HCT116 (cell line): ENCODE measurements around the gene SH2B3. TPM values are rescaled to one million over a fixed set of nuclear protein-coding genes. Genes with fewer than 3 reads are reported as not detected.

ENCODE experiments used
- ATAC-seq: fragments of 200-7000 bp; cut with Tn5 transposase; 2 replicates; pipeline ENCODE4 v1.9.1; 2020; ENCODE audit warnings: mild to moderate bottlenecking, moderate library complexity
- BruUV-seq: library from RNA; stranded (reverse); fragments of 400-500 nt; replicated peaks from 2 replicates; lab custom pipeline; 2021; lab: Mats Ljungman, UMichigan
- CTCF ChIA-PET: fragments of 300-600 bp; sonication (Branson Sonifier 250); formaldehyde crosslinking; loops from one replicate; lab custom pipeline; 2021; ENCODE audit warnings: antibody characterized with exemption; lab: Charles Lee
- POLR2A ChIA-PET: fragments of 300-600, 350-600 bp; sonication (Branson Sonifier 250); formaldehyde crosslinking; loops from one replicate; lab custom pipeline; 2021; ENCODE audit warnings: antibody characterized with exemption; lab: Charles Lee
- RAD21 ChIA-PET, 2 experiments: fragments of 300-600 bp; sonication (Branson Sonifier 250); formaldehyde crosslinking; loops; one replicate each; lab custom pipeline; 2023; ENCODE audit warnings: low total read pairs in 2 of 2; ENCODE audit not compliant: uncharacterized antibody in 2 of 2, unreplicated experiment in 2 of 2, low non-redundant PET in 1 of 2; lab: Charles Lee
- DNase-seq: peaks from one replicate; pipeline ENCODE4 v3.0.0-alpha.2; 2010; ENCODE audit warnings: low read depth, low spot score
- H2AFZ ChIP-seq: fragments of 200-600 bp; shearing (Covaris generic), sonication (generic); 2 replicates; pipeline ENCODE4 v1.6.1; 2017; ENCODE audit warnings: low read depth, mixed run types, mixed read lengths, antibody characterized with exemption, low read length; ENCODE audit not compliant: poor library complexity, severe bottlenecking
- H3K27ac ChIP-seq: 2 replicates; pipeline ENCODE4 v1.5.1; 2012; ENCODE audit warnings: low read depth, low read length
- H3K27me3 ChIP-seq: fragments of 200-600 bp; sonication (generic); 2 replicates; pipeline ENCODE4 v1.6.1; 2016; ENCODE audit warnings: mixed run types, low read length, mixed read lengths; ENCODE audit not compliant: insufficient read depth
- H3K36me3 ChIP-seq, 2 experiments: fragments of 200-500 bp in 1 of 2; fragments of 200-600 bp in 1 of 2; sonication (Bioruptor generic) in 1 of 2; sonication (generic) in 1 of 2; 2 replicates each; pipeline versions ENCODE4 v1.5.1 to v1.6.1; 2014 to 2016; ENCODE audit warnings: low read length in 2 of 2, inconsistent platforms in 1 of 2, mixed read lengths in 1 of 2, mixed run types in 1 of 2; ENCODE audit not compliant: insufficient read depth in 2 of 2, control insufficient read depth in 1 of 2
- H3K4me1 ChIP-seq, 2 experiments: fragments of 200-600 bp in 1 of 2; sonication (generic) in 1 of 2; 2 replicates each; pipeline versions ENCODE4 v1.5.1 to v1.6.1; 2012 to 2017; ENCODE audit warnings: low read length in 2 of 2, inconsistent platforms in 1 of 2, mild to moderate bottlenecking in 1 of 2, mixed read lengths in 1 of 2, mixed run types in 1 of 2, moderate library complexity in 1 of 2; ENCODE audit not compliant: insufficient read depth in 2 of 2, control insufficient read depth in 1 of 2
- H3K4me2 ChIP-seq: fragments of 200-600 bp; sonication (generic); 2 replicates; pipeline ENCODE4 v1.6.1; 2017; ENCODE audit warnings: mixed run types, low read length, mixed read lengths
- H3K4me3 ChIP-seq, 2 experiments: fragments of 200-600 bp in 1 of 2; sonication (generic) in 1 of 2; replicated peaks in 1 of 2; 2 replicates each; pipeline ENCODE4 v1.5.1; 2011 to 2016; ENCODE audit warnings: low read length in 2 of 2, control low read depth in 1 of 2, low read depth in 1 of 2, mild to moderate bottlenecking in 1 of 2, mixed read lengths in 1 of 2, mixed run types in 1 of 2
- H3K79me2 ChIP-seq: fragments of 200-600 bp; sonication (generic); 2 replicates; pipeline ENCODE4 v1.6.1; 2017; ENCODE audit warnings: mild to moderate bottlenecking, mixed run types, low read length, moderate library complexity, mixed read lengths; ENCODE audit not compliant: insufficient read depth
- H3K9ac ChIP-seq: fragments of 200-600 bp; sonication (generic); 2 replicates; pipeline ENCODE4 v1.6.1; 2016; ENCODE audit warnings: low read length, mixed read lengths
- H3K9me2 ChIP-seq: fragments of 200-600 bp; sonication (generic), shearing (Covaris generic); 2 replicates; pipeline ENCODE4 v1.6.1; 2017; ENCODE audit warnings: mixed run types, mild to moderate bottlenecking, moderate library complexity; ENCODE audit not compliant: insufficient read depth
- H3K9me3 ChIP-seq, 2 experiments: fragments of 200-500 bp in 1 of 2; fragments of 200-600 bp in 1 of 2; sonication (Bioruptor generic) in 1 of 2; sonication (generic) in 1 of 2; 2 replicates each; pipeline ENCODE4 v1.6.1; 2014 to 2017; ENCODE audit warnings: low read length in 2 of 2, mixed read lengths in 2 of 2, inconsistent platforms in 1 of 2, low read depth in 1 of 2, mild to moderate bottlenecking in 1 of 2, mixed run types in 1 of 2, moderate library complexity in 1 of 2; ENCODE audit not compliant: control insufficient read depth in 1 of 2, insufficient read depth in 1 of 2
- H4K20me1 ChIP-seq: fragments of 200-600 bp; sonication (generic), shearing (Covaris generic); 2 replicates; pipeline ENCODE4 v1.6.1; 2017; ENCODE audit warnings: mixed run types, mild to moderate bottlenecking, moderate library complexity; ENCODE audit not compliant: insufficient read depth
- ATF3 ChIP-seq: IDR thresholded peaks from 2 replicates; pipeline ENCODE4 v1.6.1; 2012
- CBX3 ChIP-seq: IDR thresholded peaks from 2 replicates; pipeline ENCODE4 v1.6.1; 2012; ENCODE audit warnings: low read depth
- CEBPB ChIP-seq: IDR thresholded peaks from 2 replicates; pipeline ENCODE4 v1.6.1; 2012; ENCODE audit warnings: low read depth
- CTCF ChIP-seq, 3 experiments: fragments of 200-600 bp in 1 of 3; sonication (generic) in 1 of 3; IDR thresholded peaks in 2 of 3; conservative IDR thresholded peaks in 1 of 3; 2 replicates each; pipeline ENCODE4 v1.5.1; 2012 to 2017; ENCODE audit warnings: low read depth in 2 of 3, low read length in 2 of 3, antibody characterized with exemption in 1 of 3, borderline replicate concordance in 1 of 3, control low read depth in 1 of 3, mild to moderate bottlenecking in 1 of 3, mixed read lengths in 1 of 3, mixed run types in 1 of 3, moderate library complexity in 1 of 3; ENCODE audit not compliant: insufficient read depth in 1 of 3
- EGR1 ChIP-seq: IDR thresholded peaks from 2 replicates; pipeline ENCODE4 v1.6.1; 2012; ENCODE audit warnings: low read depth
- ELF1 ChIP-seq: IDR thresholded peaks from 2 replicates; pipeline ENCODE4 v1.6.1; 2012; ENCODE audit warnings: low read depth, borderline replicate concordance
- FOSL1 ChIP-seq: IDR thresholded peaks from 2 replicates; pipeline ENCODE4 v1.6.1; 2012; ENCODE audit warnings: low read depth
- JUND ChIP-seq: IDR thresholded peaks from 2 replicates; pipeline ENCODE4 v1.6.1; 2012
- MAX ChIP-seq: IDR thresholded peaks from 2 replicates; pipeline ENCODE4 v1.6.1; 2012
- POLR2A ChIP-seq: IDR thresholded peaks from 2 replicates; pipeline ENCODE4 v1.7.0; 2011; ENCODE audit warnings: borderline replicate concordance; ENCODE audit not compliant: insufficient read depth, insufficient read length; ENCODE audit errors: extremely low read depth
- POLR2AphosphoS5 ChIP-seq: IDR thresholded peaks from 2 replicates; pipeline ENCODE4 v1.6.1; 2011; ENCODE audit warnings: mild to moderate bottlenecking, low read depth, low read length, moderate library complexity
- RAD21 ChIP-seq: IDR thresholded peaks from 2 replicates; pipeline ENCODE4 v1.6.1; 2012; ENCODE audit warnings: low read depth, mild to moderate bottlenecking
- REST ChIP-seq: IDR thresholded peaks from 2 replicates; pipeline ENCODE4 v1.6.1; 2012; ENCODE audit warnings: low read depth
- SIN3A ChIP-seq: IDR thresholded peaks from 2 replicates; pipeline ENCODE4 v1.6.1; 2012; ENCODE audit warnings: low read depth
- SP1 ChIP-seq: IDR thresholded peaks from 2 replicates; pipeline ENCODE4 v1.6.1; 2012; ENCODE audit warnings: low read depth
- SRF ChIP-seq: IDR thresholded peaks from 2 replicates; pipeline ENCODE4 v1.6.1; 2012; ENCODE audit warnings: low read depth
- TCF7L2 ChIP-seq: IDR thresholded peaks from 2 replicates; pipeline ENCODE4 v1.7.0; 2011; ENCODE audit warnings: borderline replicate concordance, inconsistent platforms; ENCODE audit not compliant: insufficient read depth, insufficient read length; ENCODE audit errors: extremely low read depth
- YY1 ChIP-seq: IDR thresholded peaks from 2 replicates; pipeline ENCODE4 v1.6.1; 2011; ENCODE audit warnings: low read length, low read depth, moderate library complexity, mild to moderate bottlenecking; ENCODE audit not compliant: insufficient replicate concordance; ENCODE audit errors: extremely low read depth
- ZFX ChIP-seq: fragments of 450-650 bp; IDR thresholded peaks from 2 replicates; pipeline ENCODE4 v1.6.1; 2017
- ZNF274 ChIP-seq: fragments of 200-500 bp; sonication (Bioruptor generic); IDR thresholded peaks from 2 replicates; pipeline ENCODE4 v1.6.1; 2014; ENCODE audit warnings: mild to moderate bottlenecking, low read depth, low read length, inconsistent platforms
- intact Hi-C: fragments of 100-400 bp; cut with micrococcal nuclease; formaldehyde crosslinking; loops from 2 replicates; pipeline ENCODE4 v1.10.0; 2022
- total RNA-seq: library from RNA; stranded (reverse); gene quantifications from one replicate; pipeline ENCODE4 v1.2.1, GENCODE V29; 2021; ENCODE audit not compliant: unreplicated experiment

The SH2B3 gene
- total RNA-seq, 1 experiment from 2014 or later, result 17.3 TPM

- ATAC-seq (no peak), DNase-seq (no peak)
- TF ChIP-seq RAD21 (no peak), FOSL1 (no peak), MAX (no peak), POLR2AphosphoS5 (no peak), SP1 (no peak), JUND (no peak), ZFX (no peak), SIN3A (no peak), YY1 (no peak), ATF3 (no peak), ZNF274 (no peak), ELF1 (no peak), TCF7L2 (no peak), EGR1 (no peak), CBX3 (no peak), CEBPB (no peak), POLR2A (no peak), REST (no peak), CTCF (IDR thresholded peaks at IDR 0.05 in 2 of 3, conservative IDR thresholded peaks at IDR 0.05 in 1 of 3; ENCODE audit: borderline replicate concordance in 1 of 3, insufficient read depth in 1 of 3, low read depth in 2 of 3, low read length in 2 of 3) (no peak), SRF (no peak)
- H3K9me2 ChIP-seq, result no peaks in the 10 kb centered on the region
- ChIA-PET RAD21 (no interaction called here), CTCF (no interaction called here), POLR2A (no interaction called here)
- H3K27me3 ChIP-seq, result no peaks in the 10 kb centered on the region
- no peaks in the 10 kb centered on the region for H3K4me1 ChIP-seq
- H3K4me3 ChIP-seq, result no peak overlapping the region
- no peak overlapping the region for H2AFZ ChIP-seq
- no TSS peak for BruUV-seq
- no peak overlapping the region for H3K9ac ChIP-seq
- no peaks in the 10 kb centered on the region; the same call in 1 of the 2 replicates for H4K20me1 ChIP-seq
- no peaks in the 10 kb centered on the region for H3K79me2 ChIP-seq
- H3K9me3 ChIP-seq, result no peaks in the 10 kb centered on the region
- H3K4me2 ChIP-seq, result no peak overlapping the region
- H3K27ac ChIP-seq, result no peak overlapping the region
- intact Hi-C loops, result no loop called here
- H3K36me3 ChIP-seq, result peaks cover 39 to 40% of the 10 kb centered on the region in 2 experiments; a peak in 3 of 4 replicates
These were observed 49.2 kb downstream of the SH2B3 start for GRCh38 chr12:111454716-111455447.
